ENCODE measurements around the gene TUBB2B. TPM values are rescaled to one million over a fixed set of nuclear protein-coding genes. Genes with fewer than 3 reads are reported as not detected.

The TUBB2B gene
- total and polyA plus RNA-seq, 9 donors: 0.67 to 3.6 (median 1.1) TPM

GRCh38 chr6:3272911-3273547, 45.6 kb upstream of the TUBB2B start:
- no peaks in the 10 kb centered on the region for H3K4me1 ChIP-seq (ENCODE audit: insufficient read depth)
- H3K27ac ChIP-seq: no peak overlapping the region
- H3K4me3 ChIP-seq: no peak overlapping the region
- intact Hi-C loops (cut with DNase I): loop anchor here in 3 of 4 donors (10.0 kb wide), 2 partner anchors 182 to 722 kb away; partner anchors contain the start of gene SLC22A23 (in 1 of the 3)
- no peaks in the 10 kb centered on the region for H3K9me3 ChIP-seq
- TF ChIP-seq POLR2A (IDR thresholded peaks at IDR 0.05) (no peak), CTCF (IDR thresholded peaks at IDR 0.05) (no peak), EP300 (IDR thresholded peaks at IDR 0.05) (no peak)
- no peaks in the 10 kb centered on the region for H3K36me3 ChIP-seq
- no peaks in the 10 kb centered on the region for H3K27me3 ChIP-seq
- WGBS, 3 donors: 91 to 94% (median 92%) methylated on average over 32 of the region's 32 CpGs
- DNase-seq: no peak

GRCh38 chr6:3271756-3272155, 44.3 kb upstream of the TUBB2B start:
- intact Hi-C loops (cut with DNase I): loop anchor here in 3 of 4 donors (10.0 kb wide), 2 partner anchors 183 to 723 kb away; partner anchors contain the start of gene SLC22A23 (in 1 of the 3)
- 82 to 92% (median 91%) methylated on average over 13 of the region's 13 CpGs for WGBS, 3 donors
- Histone ChIP-seq H3K9me3 (no peaks in the 10 kb centered on the region), H3K36me3 (no peaks in the 10 kb centered on the region), H3K4me1 (ENCODE audit: insufficient read depth) (no peaks in the 10 kb centered on the region), H3K27me3 (no peaks in the 10 kb centered on the region), H3K4me3 (no peak overlapping the region), H3K27ac (no peak overlapping the region)
- no peak for DNase-seq
- TF ChIP-seq POLR2A (IDR thresholded peaks at IDR 0.05) (no peak), CTCF (IDR thresholded peaks at IDR 0.05) (no peak), EP300 (IDR thresholded peaks at IDR 0.05) (no peak)

- no peaks in the 10 kb centered on the region for H3K27me3 ChIP-seq
- no peaks in the 10 kb centered on the region for H3K4me1 ChIP-seq (ENCODE audit: insufficient read depth)
- TF ChIP-seq EP300 (IDR thresholded peaks at IDR 0.05) (no peak), POLR2A (IDR thresholded peaks at IDR 0.05) (no peak), CTCF (IDR thresholded peaks at IDR 0.05) (no peak)
- H3K4me3 ChIP-seq: no peak overlapping the region
- DNase-seq: peak in 1 of 5 donors; percentile 44
- H3K36me3 ChIP-seq: no peaks in the 10 kb centered on the region
- H3K9me3 ChIP-seq: no peaks in the 10 kb centered on the region
- peak overlapping the region in 1 of 2 donors; percentile 43 for H3K27ac ChIP-seq
- 84 to 87% (median 85%) methylated on average over 15 of the region's 15 CpGs for WGBS, 3 donors
- intact Hi-C loops (cut with DNase I): loop anchor here in 3 of 4 donors (10.0 kb wide), 2 partner anchors 185 to 725 kb away; partner anchors contain the start of gene SLC22A23 (in 1 of the 3)
These were observed 42.8 kb upstream of the TUBB2B start for GRCh38 chr6:3270258-3270657.

DNA sequence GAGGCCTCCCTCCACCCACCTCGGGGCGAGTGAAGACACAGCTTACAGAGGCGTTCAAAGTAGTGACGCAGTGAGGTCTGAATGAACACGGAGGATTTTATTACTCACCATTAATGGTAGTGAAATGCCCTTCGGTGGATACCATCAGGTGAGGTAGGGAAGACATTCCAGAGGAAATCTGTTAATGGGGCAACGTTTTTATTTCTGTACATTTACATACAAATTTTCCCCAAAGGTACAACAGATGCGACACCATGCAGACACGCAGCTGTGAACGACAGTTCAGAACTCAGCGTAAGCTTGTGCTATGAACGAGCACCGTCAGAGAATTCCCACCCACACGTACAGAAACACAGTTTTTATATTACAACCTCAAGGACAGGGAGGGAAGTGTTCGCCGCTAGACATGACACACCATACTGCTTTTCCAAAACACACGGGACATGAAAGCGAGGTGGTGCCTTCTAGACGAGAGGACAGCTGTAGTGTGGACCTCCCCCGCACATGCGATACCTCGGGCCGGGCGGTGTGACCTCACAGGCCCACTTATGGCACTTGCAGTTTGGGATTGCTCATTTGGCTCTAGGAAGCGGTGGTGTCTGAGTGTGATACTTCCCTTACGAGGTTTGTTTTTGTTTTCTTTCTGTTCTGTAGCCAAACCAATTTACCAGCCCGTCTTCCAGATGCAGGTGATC, 42.0 kb upstream of the TUBB2B start:
- Histone ChIP-seq H3K4me1 (ENCODE audit: insufficient read depth) (no peaks in the 10 kb centered on the region), H3K27me3 (no peaks in the 10 kb centered on the region), H3K36me3 (no peaks in the 10 kb centered on the region), H3K4me3 (no peak overlapping the region), H3K27ac (peak overlapping the region in 1 of 2 donors; percentile 43), H3K9me3 (no peaks in the 10 kb centered on the region)
- TF ChIP-seq EP300 (IDR thresholded peaks at IDR 0.05): no peak
- TF ChIP-seq CTCF (IDR thresholded peaks at IDR 0.05): no peak
- TF ChIP-seq POLR2A (IDR thresholded peaks at IDR 0.05): no peak
- intact Hi-C loops (cut with DNase I): no loop called here
- WGBS, 3 donors: 17 to 51% (median 28%) methylated on average over 27 of the region's 27 CpGs
- DNase-seq: peak; percentile 73 to 89 (median 87)
